ENCODE data around the gene FCER1G.

FCER1G gene

DNA sequence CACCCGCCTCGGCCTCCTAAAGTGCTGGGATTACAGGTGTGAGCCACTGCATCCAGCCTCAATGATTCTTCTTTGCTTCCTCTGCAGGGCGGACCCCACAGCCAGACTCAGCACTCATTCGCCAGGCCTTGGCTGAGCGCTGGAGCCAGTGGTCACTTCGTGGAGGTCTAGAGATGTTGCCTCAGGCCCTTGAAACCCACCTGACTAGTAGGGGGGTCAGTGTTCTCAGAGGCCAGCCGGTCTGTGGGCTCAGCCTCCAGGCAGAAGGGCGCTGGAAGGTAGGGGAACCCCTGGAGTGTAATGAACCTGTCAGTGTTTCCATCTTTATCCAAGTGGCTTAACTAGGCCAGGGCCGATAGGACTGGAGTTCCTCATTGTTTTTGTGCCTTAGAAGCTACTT lies 46.2 kb upstream of the FCER1G start:
- TF ChIP-seq, protein P1, sequence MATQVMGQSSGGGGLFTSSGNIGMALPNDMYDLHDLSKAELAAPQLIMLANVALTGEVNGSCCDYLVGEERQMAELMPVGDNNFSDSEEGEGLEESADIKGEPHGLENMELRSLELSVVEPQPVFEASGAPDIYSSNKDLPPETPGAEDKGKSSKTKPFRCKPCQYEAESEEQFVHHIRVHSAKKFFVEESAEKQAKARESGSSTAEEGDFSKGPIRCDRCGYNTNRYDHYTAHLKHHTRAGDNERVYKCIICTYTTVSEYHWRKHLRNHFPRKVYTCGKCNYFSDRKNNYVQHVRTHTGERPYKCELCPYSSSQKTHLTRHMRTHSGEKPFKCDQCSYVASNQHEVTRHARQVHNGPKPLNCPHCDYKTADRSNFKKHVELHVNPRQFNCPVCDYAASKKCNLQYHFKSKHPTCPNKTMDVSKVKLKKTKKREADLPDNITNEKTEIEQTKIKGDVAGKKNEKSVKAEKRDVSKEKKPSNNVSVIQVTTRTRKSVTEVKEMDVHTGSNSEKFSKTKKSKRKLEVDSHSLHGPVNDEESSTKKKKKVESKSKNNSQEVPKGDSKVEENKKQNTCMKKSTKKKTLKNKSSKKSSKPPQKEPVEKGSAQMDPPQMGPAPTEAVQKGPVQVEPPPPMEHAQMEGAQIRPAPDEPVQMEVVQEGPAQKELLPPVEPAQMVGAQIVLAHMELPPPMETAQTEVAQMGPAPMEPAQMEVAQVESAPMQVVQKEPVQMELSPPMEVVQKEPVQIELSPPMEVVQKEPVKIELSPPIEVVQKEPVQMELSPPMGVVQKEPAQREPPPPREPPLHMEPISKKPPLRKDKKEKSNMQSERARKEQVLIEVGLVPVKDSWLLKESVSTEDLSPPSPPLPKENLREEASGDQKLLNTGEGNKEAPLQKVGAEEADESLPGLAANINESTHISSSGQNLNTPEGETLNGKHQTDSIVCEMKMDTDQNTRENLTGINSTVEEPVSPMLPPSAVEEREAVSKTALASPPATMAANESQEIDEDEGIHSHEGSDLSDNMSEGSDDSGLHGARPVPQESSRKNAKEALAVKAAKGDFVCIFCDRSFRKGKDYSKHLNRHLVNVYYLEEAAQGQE (IDR thresholded peaks at IDR 0.05; ENCODE audit: insufficient replicate concordance, low read depth), result no peak
- TF ChIP-seq, protein P2, sequence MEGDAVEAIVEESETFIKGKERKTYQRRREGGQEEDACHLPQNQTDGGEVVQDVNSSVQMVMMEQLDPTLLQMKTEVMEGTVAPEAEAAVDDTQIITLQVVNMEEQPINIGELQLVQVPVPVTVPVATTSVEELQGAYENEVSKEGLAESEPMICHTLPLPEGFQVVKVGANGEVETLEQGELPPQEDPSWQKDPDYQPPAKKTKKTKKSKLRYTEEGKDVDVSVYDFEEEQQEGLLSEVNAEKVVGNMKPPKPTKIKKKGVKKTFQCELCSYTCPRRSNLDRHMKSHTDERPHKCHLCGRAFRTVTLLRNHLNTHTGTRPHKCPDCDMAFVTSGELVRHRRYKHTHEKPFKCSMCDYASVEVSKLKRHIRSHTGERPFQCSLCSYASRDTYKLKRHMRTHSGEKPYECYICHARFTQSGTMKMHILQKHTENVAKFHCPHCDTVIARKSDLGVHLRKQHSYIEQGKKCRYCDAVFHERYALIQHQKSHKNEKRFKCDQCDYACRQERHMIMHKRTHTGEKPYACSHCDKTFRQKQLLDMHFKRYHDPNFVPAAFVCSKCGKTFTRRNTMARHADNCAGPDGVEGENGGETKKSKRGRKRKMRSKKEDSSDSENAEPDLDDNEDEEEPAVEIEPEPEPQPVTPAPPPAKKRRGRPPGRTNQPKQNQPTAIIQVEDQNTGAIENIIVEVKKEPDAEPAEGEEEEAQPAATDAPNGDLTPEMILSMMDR (IDR thresholded peaks at IDR 0.05; ENCODE audit: insufficient read depth, low read length), result no peak
- no peak for TF ChIP-seq GABPA (IDR thresholded peaks at IDR 0.05; ENCODE audit: low read depth)
- TF ChIP-seq SPI1 (IDR thresholded peaks at IDR 0.05; ENCODE audit: borderline replicate concordance, low read depth), result no peak
- no peak for TF ChIP-seq POLR2AphosphoS5 (IDR thresholded peaks at IDR 0.05; ENCODE audit: low read depth)
- no peak overlapping the region for H3K27ac ChIP-seq (replicated peaks)
- DNase-seq (ENCODE audit: low read depth in 1 of 2, low spot score in 1 of 2), result no peak

DNA sequence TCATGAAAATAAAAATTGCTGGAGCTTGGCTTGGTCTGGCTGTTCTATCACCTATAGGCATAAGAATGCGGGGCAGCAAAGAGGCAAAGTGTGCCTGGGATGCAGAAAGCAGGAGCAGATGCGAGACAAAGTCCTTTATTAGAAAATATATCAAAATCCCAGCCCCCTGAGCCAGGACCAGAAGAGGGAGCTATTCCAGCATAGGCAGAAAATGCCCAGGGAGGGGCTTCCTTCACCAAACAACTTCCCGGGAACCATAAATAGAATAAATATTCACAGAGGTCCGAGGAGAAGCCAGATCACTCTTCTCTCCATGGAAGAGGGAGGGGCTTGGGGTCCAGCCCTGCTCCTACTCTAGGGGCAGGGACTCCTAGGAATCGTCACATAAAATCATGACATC lies 43.9 kb upstream of the FCER1G start:
- Histone ChIP-seq H3K4me3 (replicated peaks; ENCODE audit: insufficient read depth, low read length) (no peak overlapping the region), H3K27ac (replicated peaks) (no peak overlapping the region), H3K27me3 (ENCODE audit: insufficient read depth, poor library complexity, severe bottlenecking) (no peaks in the 10 kb centered on the region)
- no peak for DNase-seq (ENCODE audit: low read depth in 1 of 2, low spot score in 1 of 2)
- TF ChIP-seq POLR2AphosphoS5 (IDR thresholded peaks at IDR 0.05; ENCODE audit: low read depth) (no peak), GABPA (IDR thresholded peaks at IDR 0.05; ENCODE audit: low read depth) (no peak), SPI1 (IDR thresholded peaks at IDR 0.05; ENCODE audit: borderline replicate concordance, low read depth) (no peak)
- TF ChIP-seq, protein P1 (IDR thresholded peaks at IDR 0.05; ENCODE audit: insufficient replicate concordance, low read depth), result no peak
- TF ChIP-seq, protein P2 (IDR thresholded peaks at IDR 0.05; ENCODE audit: insufficient read depth, low read length), result no peak

More for the DNA sequence above, 46.2 kb upstream of the FCER1G start:
- no peaks in the 10 kb centered on the region for H3K27me3 ChIP-seq (ENCODE audit: insufficient read depth, poor library complexity, severe bottlenecking)
- no peak overlapping the region for H3K4me3 ChIP-seq (replicated peaks; ENCODE audit: insufficient read depth, low read length)

DNA sequence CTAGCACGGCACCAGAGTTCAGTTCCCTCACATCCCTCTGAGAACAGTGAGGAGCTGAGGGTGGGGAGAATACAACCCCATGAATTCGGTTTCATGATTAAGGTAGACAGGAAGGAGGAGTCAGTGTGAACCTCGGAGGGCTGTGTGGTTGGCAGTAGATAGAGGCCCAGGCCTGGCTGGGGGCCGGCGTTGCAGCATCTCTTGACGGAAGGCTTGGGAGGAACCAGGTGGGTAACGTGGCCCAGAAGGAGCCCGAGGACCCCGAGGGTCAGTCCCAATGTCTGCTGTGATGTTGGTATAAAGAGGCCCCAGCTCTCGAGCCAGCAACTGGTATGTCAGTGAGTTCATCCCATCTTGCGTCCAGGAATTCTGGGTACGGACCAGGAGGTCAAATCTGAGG lies 43.4 kb upstream of the FCER1G start:
- TF ChIP-seq, protein P1 (IDR thresholded peaks at IDR 0.05; ENCODE audit: insufficient replicate concordance, low read depth), result no peak
- TF ChIP-seq, protein P2 (IDR thresholded peaks at IDR 0.05; ENCODE audit: insufficient read depth, low read length), result no peak
- no peak for TF ChIP-seq SPI1 (IDR thresholded peaks at IDR 0.05; ENCODE audit: borderline replicate concordance, low read depth)
- TF ChIP-seq GABPA (IDR thresholded peaks at IDR 0.05; ENCODE audit: low read depth), result no peak
- TF ChIP-seq POLR2AphosphoS5 (IDR thresholded peaks at IDR 0.05; ENCODE audit: low read depth), result no peak
- Histone ChIP-seq H3K27ac (replicated peaks) (no peak overlapping the region), H3K27me3 (ENCODE audit: insufficient read depth, poor library complexity, severe bottlenecking) (no peaks in the 10 kb centered on the region), H3K4me3 (replicated peaks; ENCODE audit: insufficient read depth, low read length) (no peak overlapping the region)
- DNase-seq (ENCODE audit: low read depth in 1 of 2, low spot score in 1 of 2), result no peak
